AG08395 (cell line): Measurements from ENCODE around the gene MECR.
A peak's percentile ranks its signal among the peaks of the same experiment; 100 is the strongest.
"Not testable (repeated sequence)": the region's sequence is repeated elsewhere in the genome, so short reads cannot be mapped to it uniquely, and the experiment has no call there.

Experiments used
- DNase-seq: peaks from one replicate; pipeline ENCODE4 v3.0.0; 2012; ENCODE audit warnings: mixed read lengths, low spot score

Gene MECR

GRCh38 chr1:29235955-29236711, 5.4 kb upstream of the MECR start, which contains the start of gene PTPRU:
Gene PTPRU (plus strand): TSS chr1:29236522. CDS start chr1:29236645, 123 bp downstream.
- peak; percentile 91 for DNase-seq

- not testable (repeated sequence) for DNase-seq
Observed at GRCh38 chr1:29234881-29235280, 4.1 kb upstream of the MECR start.

- no peak for DNase-seq
Observed at GRCh38 chr1:29234471-29234870, 3.7 kb upstream of the MECR start.

- DNase-seq = no peak
Observed at GRCh38 chr1:29233693-29234092, 3.0 kb upstream of the MECR start.

GRCh38 chr1:29232387-29232786, 1.7 kb upstream of the MECR start:
- no peak for DNase-seq

GRCh38 chr1:29230204-29230552, 556 bp downstream of the MECR start:
- DNase-seq = no peak

GRCh38 chr1:29227511-29227910, 3.2 kb downstream of the MECR start:
- DNase-seq = no peak

- no peak for DNase-seq
Observed at GRCh38 chr1:29225361-29225760, 5.4 kb downstream of the MECR start.

- no peak for DNase-seq
Observed at GRCh38 chr1:29224356-29224837, 6.3 kb downstream of the MECR start.

GRCh38 chr1:29223521-29223920, 7.2 kb downstream of the MECR start:
- DNase-seq = no peak

- no peak for DNase-seq
Observed at GRCh38 chr1:29222686-29223085, 8.0 kb downstream of the MECR start.

- not testable (repeated sequence) for DNase-seq
Observed at GRCh38 chr1:29222260-29222659, 8.5 kb downstream of the MECR start.

GRCh38 chr1:29221296-29221695, 9.4 kb downstream of the MECR start:
- DNase-seq = no peak

- no peak for DNase-seq
Observed at GRCh38 chr1:29218223-29218622, 12.5 kb downstream of the MECR start.

GRCh38 chr1:29217633-29218032, 13.1 kb downstream of the MECR start:
- no peak for DNase-seq

- no peak for DNase-seq
Observed at GRCh38 chr1:29213055-29213454, 17.7 kb downstream of the MECR start.

- peak; percentile 50 for DNase-seq
Observed at GRCh38 chr1:29211086-29212030, 19.4 kb downstream of the MECR start.

- no peak for DNase-seq
Observed at GRCh38 chr1:29210278-29211085, 20.3 kb downstream of the MECR start.

GRCh38 chr1:29209173-29209572, 21.6 kb downstream of the MECR start:
- peak; percentile 69 for DNase-seq

- no peak for DNase-seq
Observed at GRCh38 chr1:29208442-29208841, 22.3 kb downstream of the MECR start.

GRCh38 chr1:29202584-29203340, 28.0 kb downstream of the MECR start:
- DNase-seq = peak; percentile 97
